GM20431 (cell line): Measurements from ENCODE around the gene NBPF12.
"Not testable (repeated sequence)": the region's sequence is repeated elsewhere in the genome, so short reads cannot be mapped to it uniquely, and the experiment has no call there.

Source experiments
- in situ Hi-C: fragments of 300-500 bp; cut with MseI, MboI; formaldehyde crosslinking; loops from one replicate; pipeline ENCODE4 v1.15.0; 2020; ENCODE audit warnings: low sequenced_read_pairs; ENCODE audit not compliant: unreplicated experiment

Gene NBPF12

GRCh38 chr1:146970656-146971055 is 32.5 kb downstream of the NBPF12 start:
- in situ Hi-C loops, result not testable (repeated sequence)

GRCh38 chr1:146972681-146973080 is 34.6 kb downstream of the NBPF12 start:
- in situ Hi-C loops, result not testable (repeated sequence)

- in situ Hi-C loops, result not testable (repeated sequence)
These were observed 47.7 kb downstream of the NBPF12 start for GRCh38 chr1:146985855-146986254.

GRCh38 chr1:146986450-146986849 is 48.3 kb downstream of the NBPF12 start:
- in situ Hi-C loops, result not testable (repeated sequence)

- in situ Hi-C loops, result not testable (repeated sequence)
These were observed 49.4 kb downstream of the NBPF12 start for GRCh38 chr1:146987502-146987901.

GRCh38 chr1:146989455-146989854 is 51.3 kb downstream of the NBPF12 start:
- in situ Hi-C loops, result not testable (repeated sequence)

- in situ Hi-C loops, result not testable (repeated sequence)
These were observed 70.4 kb downstream of the NBPF12 start for GRCh38 chr1:147008495-147008894.

- in situ Hi-C loops, result not testable (repeated sequence)
These were observed 88.9 kb downstream of the NBPF12 start for GRCh38 chr1:147026975-147027374.

GRCh38 chr1:147030066-147030653 is 92.0 kb downstream of the NBPF12 start:
- in situ Hi-C loops, result not testable (repeated sequence)

- in situ Hi-C loops, result no loop called here
These were observed 101.8 kb downstream of the NBPF12 start for GRCh38 chr1:147039916-147040315.

- in situ Hi-C loops, result not testable (repeated sequence)
These were observed 104.8 kb downstream of the NBPF12 start for GRCh38 chr1:147042891-147043290.

- in situ Hi-C loops, result not testable (repeated sequence)
These were observed 106.4 kb downstream of the NBPF12 start for GRCh38 chr1:147044511-147044910.
